CD14-positive monocyte (primary cell): Measurements from ENCODE around the gene FNDC10. TPM values are rescaled to one million over a fixed set of nuclear protein-coding genes. Genes with fewer than 3 reads are reported as not detected.
"Not testable (repeated sequence)": the region's sequence is repeated elsewhere in the genome, so short reads cannot be mapped to it uniquely, and the experiment has no call there.

Experiments used
- DNase-seq, 3 donors: peaks; one replicate each; pipeline ENCODE4 v3.0.0-alpha.2; 2011 to 2022
- H2AFZ ChIP-seq: 2 replicates; pipeline ENCODE4 v1.6.0; 2012; ENCODE audit warnings: mild to moderate bottlenecking, low read depth, low read length, inconsistent platforms; ENCODE audit not compliant: insufficient read depth, poor library complexity, severe bottlenecking
- H3K27ac ChIP-seq, 2 donors: 1 replicate in 1 of 2; 2 replicates in 1 of 2; pipeline ENCODE4 v1.5.1; 2012 to 2013; ENCODE audit warnings: low read length in 2 of 2, control low read depth in 1 of 2, inconsistent platforms in 1 of 2, low read depth in 1 of 2, mild to moderate bottlenecking in 1 of 2
- H3K27me3 ChIP-seq, 2 donors: one replicate each; pipeline versions ENCODE4 v1.6.0 to v1.6.1; 2011 to 2013; ENCODE audit warnings: low read length in 2 of 2; ENCODE audit not compliant: control insufficient read depth in 2 of 2, insufficient read depth in 2 of 2
- H3K36me3 ChIP-seq, 2 donors: replicated peaks in 1 of 2; 1 replicate in 1 of 2; 2 replicates in 1 of 2; pipeline versions ENCODE4 v1.5.1 to v1.6.1; 2012 to 2013; ENCODE audit warnings: low read length in 2 of 2, control low read depth in 1 of 2, inconsistent platforms in 1 of 2, mild to moderate bottlenecking in 1 of 2; ENCODE audit not compliant: insufficient read depth in 2 of 2, control insufficient read depth in 1 of 2
- H3K4me1 ChIP-seq, 2 donors: 1 replicate in 1 of 2; 2 replicates in 1 of 2; pipeline versions ENCODE4 v1.5.1 to v1.6.1; 2012 to 2013; ENCODE audit warnings: low read length in 2 of 2, control low read depth in 1 of 2, inconsistent platforms in 1 of 2, mild to moderate bottlenecking in 1 of 2, moderate library complexity in 1 of 2; ENCODE audit not compliant: insufficient read depth in 2 of 2, control insufficient read depth in 1 of 2
- H3K4me2 ChIP-seq: replicated peaks from 2 replicates; pipeline ENCODE3; 2012; ENCODE audit warnings: low read length, moderate library complexity, mild to moderate bottlenecking; ENCODE audit not compliant: poor library complexity, severe bottlenecking; ENCODE audit errors: extremely low read depth
- H3K4me3 ChIP-seq, 3 experiments: fragments of 200-600 bp in 1 of 3; sonication (generic) in 1 of 3; replicated peaks in 1 of 3; 1 replicate in 2 of 3; 2 replicates in 1 of 3; pipeline ENCODE4 v1.5.1; 2011 to 2013; ENCODE audit warnings: low read length in 3 of 3, mild to moderate bottlenecking in 3 of 3, control low read depth in 2 of 3, low read depth in 2 of 3, inconsistent platforms in 1 of 3, moderate library complexity in 1 of 3
- H3K79me2 ChIP-seq: 2 replicates; pipeline ENCODE4 v1.6.0; 2012; ENCODE audit warnings: mild to moderate bottlenecking, control low read depth, inconsistent platforms, low read length, moderate library complexity; ENCODE audit not compliant: insufficient read depth
- H3K9ac ChIP-seq: 2 replicates; pipeline ENCODE4 v1.6.0; 2017; ENCODE audit warnings: low read length, mild to moderate bottlenecking; ENCODE audit not compliant: insufficient read depth, poor library complexity, severe bottlenecking
- H3K9me3 ChIP-seq, 2 donors: replicated peaks in 1 of 2; 1 replicate in 1 of 2; 2 replicates in 1 of 2; pipeline versions ENCODE4 v1.5.1 to v1.6.1; 2012 to 2013; ENCODE audit warnings: low read length in 2 of 2, control low read depth in 1 of 2; ENCODE audit not compliant: control insufficient read depth in 1 of 2, insufficient read depth in 1 of 2
- H4K20me1 ChIP-seq: 2 replicates; pipeline ENCODE4 v1.6.0; 2012; ENCODE audit warnings: mild to moderate bottlenecking, low read length, control low read depth, moderate library complexity; ENCODE audit not compliant: insufficient read depth
- H3K27ac Mint-ChIP-seq, 7 donors: one replicate each; pipeline ENCODE4 v1.8.0; 2020; ENCODE audit warnings: mild to moderate bottlenecking in 7 of 7, mixed read lengths in 7 of 7, moderate library complexity in 6 of 7, inconsistent platforms in 2 of 7
- H3K27me3 Mint-ChIP-seq, 3 donors: one replicate each; pipeline ENCODE4 v1.8.0; 2021 to 2022; ENCODE audit warnings: low read depth in 3 of 3, mild to moderate bottlenecking in 3 of 3, mixed read lengths in 3 of 3, moderate library complexity in 3 of 3, inconsistent platforms in 1 of 3
- H3K36me3 Mint-ChIP-seq, 2 donors: one replicate each; pipeline ENCODE4 v1.8.0; 2020; ENCODE audit warnings: mixed read lengths in 2 of 2, inconsistent platforms in 1 of 2, mild to moderate bottlenecking in 1 of 2
- H3K4me1 Mint-ChIP-seq: one replicate; pipeline ENCODE4 v1.8.0; 2020; ENCODE audit warnings: mild to moderate bottlenecking, mixed read lengths
- H3K4me3 Mint-ChIP-seq, 2 donors: one replicate each; pipeline ENCODE4 v1.8.0; 2020; ENCODE audit warnings: mild to moderate bottlenecking in 2 of 2, mixed read lengths in 2 of 2, moderate library complexity in 1 of 2
- H3K9me3 Mint-ChIP-seq, 7 donors: one replicate each; pipeline ENCODE4 v1.8.0; 2020 to 2022; ENCODE audit warnings: mixed read lengths in 7 of 7, mild to moderate bottlenecking in 6 of 7, moderate library complexity in 6 of 7, inconsistent platforms in 2 of 7
- WGBS: methylation state at CpG from one replicate; pipeline ENCODE4 v1.1.5; 2013; ENCODE audit warnings: missing lambda C conversion rate; ENCODE audit not compliant: insufficient coverage; 5-methylcytosine and 5-hydroxymethylcytosine counted together
- intact Hi-C, 2 donors: fragments of 100-400 bp; cut with micrococcal nuclease; formaldehyde crosslinking; loops; one replicate each; pipeline versions ENCODE4 v1.15.0 to v1.15.1; 2023
- polyA minus RNA-seq: library from RNA; depleted of rRNA, polyadenylated mRNA; stranded (reverse); fragments of >200 nt; gene quantifications from 2 replicates; pipeline ENCODE4 v1.2.3, GENCODE V29; 2012
- polyA plus RNA-seq, 3 donors: library from polyadenylated mRNA; depleted of rRNA in 1 of 3; unstranded in 2 of 3; stranded (reverse) in 1 of 3; fragments of 300-500 nt in 2 of 3; fragments of >200 nt in 1 of 3; fragmentation: Illumina TruSeq in 2 of 3; gene quantifications; 1 replicate in 2 of 3; 2 replicates in 1 of 3; pipeline ENCODE4 v1.2.3, GENCODE V29; 2012 to 2021
- total RNA-seq, 12 experiments: library from RNA in 1 of 12; stranded (reverse) in 1 of 12; fragments of 120-200 nt in 1 of 12; gene quantifications; one replicate each; pipeline ENCODE4 v1.2.4 and lab custom pipeline; 2013 to 2026; ENCODE audit warnings: mixed read lengths in 6 of 12, inconsistent platforms in 1 of 12
- TF ChIP-seq, protein P1 (sequence below): fragments of 200-600 bp; IDR thresholded peaks from one replicate; pipeline ENCODE4 v1.8.0; 2022; ENCODE audit warnings: antibody characterized with exemption, mild to moderate bottlenecking

FNDC10 gene
- total RNA-seq (2013) = 0.89 TPM
- 1 to 10 TPM in 2 of 3 donors, under 1 TPM in 1; 0.46 to 3.4 (median 1.5) TPM for polyA plus RNA-seq
- polyA minus RNA-seq = 1.9 and 4.0 TPM in 2 replicates
- 0.06 to 2.7 (median 1.3) reads per million in 11 experiments for total RNA-seq (lab: John Stamatoyannopoulos, UW)

GRCh38 chr1:1599935-1600860 lies at the start of gene FNDC10:
Gene FNDC10 (minus strand): TSS chr1:1600135. CDS start chr1:1600015, 120 bp downstream.
- Mint-ChIP-seq H3K27ac (peak within 1 kb of the TSS in 1 of 7 donors; percentile 72), H3K27me3 (peaks cover 9 to 17% (median 11%) of the 10 kb centered on the region in 3 donors), H3K4me3 (peak within 1 kb of the TSS; percentile 71 to 82), H3K36me3 (no peaks in the 10 kb centered on the region), H3K4me1 (peaks cover 34% of the 10 kb centered on the region), H3K9me3 (peaks cover 0 to 2% (median 0%) of the 10 kb centered on the region in 7 donors)
- Histone ChIP-seq H3K79me2 (no peaks in the 10 kb centered on the region), H3K9ac (peak within 1 kb of the TSS; percentile 36), H3K27me3 (peaks cover 0 to 26% of the 10 kb centered on the region in 2 donors), H3K4me2 (peak within 1 kb of the TSS; percentile 86), H3K27ac (no peak within 1 kb of the TSS), H3K9me3 (no peaks in the 10 kb centered on the region), H3K4me1 (peaks cover 34 to 55% of the 10 kb centered on the region in 2 donors), H2AFZ (peak within 1 kb of the TSS; percentile 76), H3K4me3 (peak within 1 kb of the TSS; percentile 20 to 69 (median 42)), H4K20me1 (no peaks in the 10 kb centered on the region), H3K36me3 (no peaks in the 10 kb centered on the region)
- WGBS = 2% methylated on average over 93 of the region's 125 CpGs
- intact Hi-C loops = no loop called here
- TF ChIP-seq, protein P1, sequence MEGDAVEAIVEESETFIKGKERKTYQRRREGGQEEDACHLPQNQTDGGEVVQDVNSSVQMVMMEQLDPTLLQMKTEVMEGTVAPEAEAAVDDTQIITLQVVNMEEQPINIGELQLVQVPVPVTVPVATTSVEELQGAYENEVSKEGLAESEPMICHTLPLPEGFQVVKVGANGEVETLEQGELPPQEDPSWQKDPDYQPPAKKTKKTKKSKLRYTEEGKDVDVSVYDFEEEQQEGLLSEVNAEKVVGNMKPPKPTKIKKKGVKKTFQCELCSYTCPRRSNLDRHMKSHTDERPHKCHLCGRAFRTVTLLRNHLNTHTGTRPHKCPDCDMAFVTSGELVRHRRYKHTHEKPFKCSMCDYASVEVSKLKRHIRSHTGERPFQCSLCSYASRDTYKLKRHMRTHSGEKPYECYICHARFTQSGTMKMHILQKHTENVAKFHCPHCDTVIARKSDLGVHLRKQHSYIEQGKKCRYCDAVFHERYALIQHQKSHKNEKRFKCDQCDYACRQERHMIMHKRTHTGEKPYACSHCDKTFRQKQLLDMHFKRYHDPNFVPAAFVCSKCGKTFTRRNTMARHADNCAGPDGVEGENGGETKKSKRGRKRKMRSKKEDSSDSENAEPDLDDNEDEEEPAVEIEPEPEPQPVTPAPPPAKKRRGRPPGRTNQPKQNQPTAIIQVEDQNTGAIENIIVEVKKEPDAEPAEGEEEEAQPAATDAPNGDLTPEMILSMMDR = no peak
- no peak for DNase-seq

- peaks cover 46 to 69% of the 10 kb centered on the region in 2 donors for H3K36me3 ChIP-seq
- H3K9ac ChIP-seq, H3K79me2 ChIP-seq, H4K20me1 ChIP-seq, H3K9me3 Mint-ChIP-seq, DNase-seq, H3K4me3 ChIP-seq, H2AFZ ChIP-seq, H3K9me3 ChIP-seq, intact Hi-C loops, H3K4me2 ChIP-seq, H3K27ac Mint-ChIP-seq, H3K4me1 Mint-ChIP-seq, H3K27ac ChIP-seq, H3K27me3 ChIP-seq, H3K27me3 Mint-ChIP-seq, H3K4me3 Mint-ChIP-seq, H3K4me1 ChIP-seq: not testable (repeated sequence)
- WGBS = 97% methylated on average over 11 of the region's 11 CpGs
- peaks cover 58 to 74% of the 10 kb centered on the region in 2 donors for H3K36me3 Mint-ChIP-seq
These were observed 48.3 kb upstream of the FNDC10 start for GRCh38 chr1:1648265-1648664.

DNA sequence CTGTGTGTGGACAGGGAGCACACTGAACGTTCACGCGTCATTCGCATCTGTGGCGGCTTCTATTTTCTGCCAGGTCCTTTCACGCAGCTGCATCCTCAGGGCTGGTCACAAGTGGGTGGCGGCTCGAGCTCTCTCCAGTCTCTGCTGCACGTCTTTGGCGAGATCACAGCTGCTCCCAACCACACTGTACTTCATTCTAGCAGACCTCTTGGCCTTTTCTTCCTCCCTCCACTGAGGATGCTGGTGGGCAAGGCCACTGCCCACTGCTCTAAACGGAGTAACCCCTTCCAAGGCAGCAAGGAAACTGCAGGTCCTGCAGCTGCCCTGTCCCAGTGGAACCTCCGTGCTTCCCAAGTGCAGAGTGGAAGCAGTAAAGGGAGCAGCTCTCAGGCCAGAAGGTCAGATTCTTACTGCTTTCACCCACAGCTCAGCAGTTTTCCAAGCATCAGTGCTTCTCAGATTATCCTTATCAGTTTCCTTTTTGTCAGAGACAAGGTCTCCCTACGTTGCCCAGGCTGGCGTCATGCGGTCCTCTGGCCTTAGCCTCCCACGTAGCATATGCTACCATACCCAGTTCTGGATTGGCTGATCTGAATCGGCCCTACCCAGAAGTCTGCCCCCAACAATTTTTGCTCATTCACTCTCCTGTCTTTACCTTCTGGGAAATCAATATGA lies 47.8 kb upstream of the FNDC10 start:
- H3K27me3 ChIP-seq, intact Hi-C loops, H3K4me2 ChIP-seq, H3K4me3 Mint-ChIP-seq, H3K27ac ChIP-seq, H3K79me2 ChIP-seq, H3K4me3 ChIP-seq, H4K20me1 ChIP-seq, H3K27me3 Mint-ChIP-seq, H3K9ac ChIP-seq, H3K9me3 ChIP-seq, DNase-seq, H3K4me1 ChIP-seq, H3K9me3 Mint-ChIP-seq, H2AFZ ChIP-seq, H3K4me1 Mint-ChIP-seq: not testable (repeated sequence)
- Mint-ChIP-seq H3K27ac (peak overlapping the region in 1 of 7 donors; percentile 27), H3K36me3 (peaks cover 57 to 69% of the 10 kb centered on the region in 2 donors)
- H3K36me3 ChIP-seq = peaks cover 45 to 63% of the 10 kb centered on the region in 2 donors
- 95% methylated on average over 7 of the region's 17 CpGs for WGBS
